ENCODE measurements around the gene SHBG.

GRCh38 chr17:7633093-7633492, 3.2 kb downstream of the SHBG start:
- TF ChIP-seq CTCF (IDR thresholded peaks at IDR 0.05; ENCODE audit: low read length) (no peak), EZH2 (IDR thresholded peaks at IDR 0.05; ENCODE audit: borderline replicate concordance, low read length) (no peak)
